A549 (cell line): ENCODE measurements around the gene DEGS1. TPM values are rescaled to one million over a fixed set of nuclear protein-coding genes. Genes with fewer than 3 reads are reported as not detected.

Experiments
- ATAC-seq, 2 experiments: fragments of 200-7000 bp in 1 of 2; fragments of >200 bp in 1 of 2; cut with Nextera tagmentation in 1 of 2; cut with Tn5 transposase in 1 of 2; 3 replicates each; pipeline versions ENCODE4 v1.8.0 to v1.9.1; 2018 to 2020; ENCODE audit warnings: mild to moderate bottlenecking in 1 of 2, moderate library complexity in 1 of 2
- CTCF ChIA-PET: fragments of 300-600 bp; sonication (Branson Sonifier 250); formaldehyde crosslinking; extraction: SDS; loops from one replicate; lab custom pipeline; 2021; ENCODE audit warnings: antibody characterized with exemption, inconsistent platforms; lab: Yijun Ruan, JAX
- POLR2A ChIA-PET: fragments of 350-600 bp; formaldehyde crosslinking; extraction: SDS; loops from one replicate; lab custom pipeline; 2021; ENCODE audit warnings: antibody characterized with exemption, inconsistent platforms; lab: Yijun Ruan, JAX
- DNase-seq, 2 experiments: peaks; one replicate each; pipeline versions ENCODE4 v3.0.0 to v3.0.0-alpha.2; 2011 to 2016; ENCODE audit warnings: low read depth in 1 of 2, low spot score in 1 of 2
- FAIRE-seq: peaks from 2 replicates; lab custom pipeline; 2011; peaks lifted over from hg19 to GRCh38; lab: Jason Lieb, UNC
- H3K27ac ChIP-seq, 2 experiments: fragments of >200 bp; sonication (Bioruptor Twin); formaldehyde crosslinking; 3 replicates each; pipeline ENCODE4 v1.5.1; 2016 to 2017
- H3K4me1 ChIP-seq: fragments of >200 bp; sonication (Bioruptor Twin); formaldehyde crosslinking; 3 replicates; pipeline ENCODE4 v1.6.1; 2016
- H3K4me2 ChIP-seq: fragments of >200 bp; sonication (Bioruptor Twin); formaldehyde crosslinking; 3 replicates; pipeline ENCODE4 v1.6.1; 2016
- H3K4me3 ChIP-seq: fragments of >200 bp; sonication (Bioruptor Twin); formaldehyde crosslinking; 3 replicates; pipeline ENCODE4 v1.5.1; 2016
- H3K9me3 ChIP-seq: fragments of >200 bp; sonication (Bioruptor Twin); formaldehyde crosslinking; 3 replicates; pipeline ENCODE4 v1.6.1; 2016
- FOSB ChIP-seq: fragments of 250-450 bp; sonication (Bioruptor Pico); IDR thresholded peaks from 2 replicates; pipeline ENCODE4 v1.5.0; 2020; ENCODE audit warnings: mild to moderate bottlenecking, moderate library complexity
- HOXA7 ChIP-seq: fragments of 250-450 bp; sonication (Bioruptor Pico); IDR thresholded peaks from 2 replicates; pipeline ENCODE4 v1.5.0; 2020; ENCODE audit warnings: mild to moderate bottlenecking, moderate library complexity
- SMC3 ChIP-seq: fragments of >200 bp; sonication (Bioruptor Twin); formaldehyde crosslinking; IDR thresholded peaks from 3 replicates; pipeline ENCODE4 v1.6.1; 2018; ENCODE audit warnings: inconsistent platforms
- ZFP36 ChIP-seq: fragments of 450-650 bp; IDR thresholded peaks from 2 replicates; pipeline ENCODE4 v1.6.1; 2014; ENCODE audit warnings: borderline replicate concordance; ENCODE audit not compliant: partially characterized antibody
- WGBS: methylation state at CpG from one replicate; pipeline ENCODE4 v1.1.6; 2017; ENCODE audit errors: missing lambda C conversion rate; 5-methylcytosine and 5-hydroxymethylcytosine counted together
- polyA plus RNA-seq, 4 experiments: library from polyadenylated mRNA; depleted of rRNA in 3 of 4; stranded (reverse); fragments of >200 nt; fragmentation: RNase III in 1 of 4; extraction: RNeasy Plus Mini Kit Qiagen cat#74134 plus additional on column Dnase treatment in 1 of 4; gene quantifications; 2 replicates in 3 of 4; 3 replicates in 1 of 4; pipeline ENCODE4 v1.2.3, GENCODE V29; 2011 to 2017
- small RNA-seq, 6 experiments: library from RNA; depleted of rRNA; stranded (forward); fragments of <200 nt; gene quantifications; one replicate each; pipeline ENCODE3, GENCODE V24; 2012

The DEGS1 gene
- polyA plus RNA-seq, 2 of the 4 experiments (the other 2 are of a cell fraction), result 109 to 112 TPM

DNA sequence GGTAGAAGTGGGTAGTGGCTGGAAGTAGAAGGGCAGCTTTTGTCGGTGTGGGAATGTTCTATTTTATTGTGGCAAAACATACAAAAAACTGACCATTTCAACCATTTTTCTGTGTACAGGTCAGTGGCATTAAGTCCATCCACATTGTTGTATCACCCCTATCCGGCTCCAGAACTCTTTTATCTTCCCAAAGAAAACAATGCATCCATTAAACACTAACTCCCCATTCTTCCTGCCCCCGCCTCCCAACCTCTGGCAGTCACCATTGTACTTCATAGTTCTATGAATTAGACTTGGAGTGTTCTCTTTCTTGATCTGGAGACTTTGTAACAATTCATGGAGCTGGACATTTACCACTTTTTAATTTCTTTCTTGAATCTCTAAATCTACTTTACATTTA, 55.7 kb downstream of the DEGS1 start:
- FAIRE-seq (no peak), DNase-seq (no peak), ATAC-seq (no peak)
- no peak overlapping the region for H3K4me2 ChIP-seq
- WGBS, result 87% methylated on average over 3 of the region's 3 CpGs
- TF ChIP-seq SMC3 (no peak), ZFP36 (no peak), FOSB (CRISPR knock-in tag) (no peak), HOXA7 (no peak)
- no peaks in the 10 kb centered on the region for H3K4me1 ChIP-seq
- POLR2A ChIA-PET, result no interaction called here
- H3K4me3 ChIP-seq, result no peak overlapping the region
- CTCF ChIA-PET, result interaction anchor here (1.0 kb wide), 1 partner anchor 19 kb away, joined by 4 read pairs; no protein-coding TSS in a partner anchor
- H3K9me3 ChIP-seq, result no peaks in the 10 kb centered on the region
- H3K27ac ChIP-seq, result no peak overlapping the region

Small RNA genes within 50 kb of the gene (small RNA-seq; reads per million reads assigned to genes)
- 0 reads per million in 6 experiments for gene AC092809.3
- gene RF00139, result 0 reads per million in 6 experiments

Other genes with a start within 250 kb of the DEGS1 start
- gene FBXO28, start 69.1 kb upstream of the DEGS1 start, polyA plus RNA-seq (2011; rRNA removed), result 25.6 and 31.5 TPM in 2 replicates
- gene FBXO28, start 69.1 kb upstream of the DEGS1 start, polyA plus RNA-seq (2017; fragmentation: RNase III; extraction: RNeasy Plus Mini Kit Qiagen cat#74134 plus additional on column Dnase treatment), result 18.8 to 20.7 TPM (median 19.1 TPM) in 3 replicates
- 20.7 and 28.6 TPM in 2 replicates for gene NVL, start 146.9 kb downstream of the DEGS1 start, polyA plus RNA-seq (2011; rRNA removed)
- gene NVL, start 146.9 kb downstream of the DEGS1 start, polyA plus RNA-seq (2017; fragmentation: RNase III; extraction: RNeasy Plus Mini Kit Qiagen cat#74134 plus additional on column Dnase treatment), result 21.9 to 23.2 TPM (median 22.3 TPM) in 3 replicates
- 102 and 124 TPM in 2 replicates for gene CNIH4, start 173.6 kb downstream of the DEGS1 start, polyA plus RNA-seq (2011; rRNA removed)
- 98.6 to 104 TPM (median 104 TPM) in 3 replicates for gene CNIH4, start 173.6 kb downstream of the DEGS1 start, polyA plus RNA-seq (2017; fragmentation: RNase III; extraction: RNeasy Plus Mini Kit Qiagen cat#74134 plus additional on column Dnase treatment)